Ascending aorta (tissue), 2 donors: ENCODE results near the gene PICALM. TPM values are rescaled to one million over a fixed set of nuclear protein-coding genes. Genes with fewer than 3 reads are reported as not detected.

Experiments used
- DNase-seq, 2 donors: peaks; one replicate each; pipeline ENCODE4 v3.0.0-alpha.2; 2019; ENCODE audit warnings: low spot score in 2 of 2
- H3K27ac ChIP-seq, 2 donors: fragments of 200-600 bp; sonication (generic); one replicate each; pipeline ENCODE4 v1.5.1; 2016 to 2017; ENCODE audit warnings: mild to moderate bottlenecking in 1 of 2
- H3K27me3 ChIP-seq: fragments of 200-600 bp; sonication (generic); one replicate; pipeline ENCODE4 v1.5.1; 2017
- H3K36me3 ChIP-seq, 2 donors: fragments of 200-600 bp; sonication (generic); one replicate each; pipeline ENCODE4 v1.5.1; 2016
- H3K4me1 ChIP-seq, 2 donors: fragments of 200-600 bp; sonication (generic); one replicate each; pipeline ENCODE4 v1.5.1; 2016 to 2017; ENCODE audit warnings: mild to moderate bottlenecking in 1 of 2
- H3K4me3 ChIP-seq, 2 donors: fragments of 200-600 bp; sonication (generic); one replicate each; pipeline ENCODE4 v1.5.1; 2016 to 2017; ENCODE audit warnings: mild to moderate bottlenecking in 1 of 2
- H3K9me3 ChIP-seq, 2 donors: fragments of 200-600 bp; sonication (generic); one replicate each; pipeline ENCODE4 v1.5.1; 2016
- intact Hi-C: fragments of 100-400 bp; cut with DNase I; formaldehyde crosslinking; loops from one replicate; pipeline ENCODE4 v1.15.1; 2023
- total RNA-seq: library from RNA; depleted of rRNA; stranded (reverse); fragments of >200 nt; gene quantifications from one replicate; pipeline ENCODE4 v1.1.0, GENCODE V29; 2016
- TF ChIP-seq, protein P1 (sequence below), 3 experiments: fragments of 200-600 bp in 2 of 3; fragments of 450-650 bp in 1 of 3; sonication (generic) in 2 of 3; IDR thresholded peaks; one replicate each; pipeline ENCODE4 v1.5.1; 2016 to 2019; ENCODE audit warnings: antibody characterized with exemption in 3 of 3, mild to moderate bottlenecking in 1 of 3, moderate library complexity in 1 of 3

PICALM gene
- total RNA-seq, 1 donor from 2014 or later: 158 TPM

DNA sequence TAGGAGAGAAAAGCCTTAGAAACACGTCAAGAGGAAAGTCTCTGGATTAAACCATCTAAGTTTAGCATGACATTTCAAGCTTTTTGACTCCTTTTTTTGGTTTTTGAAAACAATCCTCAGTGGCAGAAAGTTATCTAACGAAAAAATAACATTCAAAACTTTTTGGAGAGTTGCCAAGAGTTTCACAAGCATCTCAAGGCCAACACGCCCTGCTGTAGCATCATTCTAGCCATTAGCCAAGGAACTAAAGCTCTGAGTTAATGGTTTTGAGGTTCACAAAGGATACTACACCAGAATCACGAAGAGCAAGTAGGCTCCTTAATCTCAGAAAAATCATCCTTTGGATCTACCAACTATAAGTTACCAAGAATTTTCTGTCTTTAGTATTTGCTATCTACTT lies 94.8 kb downstream of the PICALM start:
- Histone ChIP-seq H3K9me3 (no peaks in the 10 kb centered on the region), H3K4me3 (no peak overlapping the region), H3K4me1 (peaks cover 0 to 22% of the 10 kb centered on the region in 2 donors), H3K36me3 (peaks cover 34 to 77% of the 10 kb centered on the region in 2 donors), H3K27ac (peak overlapping the region in 1 of 2 donors; percentile 38), H3K27me3 (no peaks in the 10 kb centered on the region)
- DNase-seq: no peak
- TF ChIP-seq, protein P1, sequence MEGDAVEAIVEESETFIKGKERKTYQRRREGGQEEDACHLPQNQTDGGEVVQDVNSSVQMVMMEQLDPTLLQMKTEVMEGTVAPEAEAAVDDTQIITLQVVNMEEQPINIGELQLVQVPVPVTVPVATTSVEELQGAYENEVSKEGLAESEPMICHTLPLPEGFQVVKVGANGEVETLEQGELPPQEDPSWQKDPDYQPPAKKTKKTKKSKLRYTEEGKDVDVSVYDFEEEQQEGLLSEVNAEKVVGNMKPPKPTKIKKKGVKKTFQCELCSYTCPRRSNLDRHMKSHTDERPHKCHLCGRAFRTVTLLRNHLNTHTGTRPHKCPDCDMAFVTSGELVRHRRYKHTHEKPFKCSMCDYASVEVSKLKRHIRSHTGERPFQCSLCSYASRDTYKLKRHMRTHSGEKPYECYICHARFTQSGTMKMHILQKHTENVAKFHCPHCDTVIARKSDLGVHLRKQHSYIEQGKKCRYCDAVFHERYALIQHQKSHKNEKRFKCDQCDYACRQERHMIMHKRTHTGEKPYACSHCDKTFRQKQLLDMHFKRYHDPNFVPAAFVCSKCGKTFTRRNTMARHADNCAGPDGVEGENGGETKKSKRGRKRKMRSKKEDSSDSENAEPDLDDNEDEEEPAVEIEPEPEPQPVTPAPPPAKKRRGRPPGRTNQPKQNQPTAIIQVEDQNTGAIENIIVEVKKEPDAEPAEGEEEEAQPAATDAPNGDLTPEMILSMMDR (IDR thresholded peaks at IDR 0.05): no peak
- intact Hi-C loops: loop anchor here (10.0 kb wide), 1 partner anchor 119 kb away; the partner anchor contains the start of gene CCDC83

DNA sequence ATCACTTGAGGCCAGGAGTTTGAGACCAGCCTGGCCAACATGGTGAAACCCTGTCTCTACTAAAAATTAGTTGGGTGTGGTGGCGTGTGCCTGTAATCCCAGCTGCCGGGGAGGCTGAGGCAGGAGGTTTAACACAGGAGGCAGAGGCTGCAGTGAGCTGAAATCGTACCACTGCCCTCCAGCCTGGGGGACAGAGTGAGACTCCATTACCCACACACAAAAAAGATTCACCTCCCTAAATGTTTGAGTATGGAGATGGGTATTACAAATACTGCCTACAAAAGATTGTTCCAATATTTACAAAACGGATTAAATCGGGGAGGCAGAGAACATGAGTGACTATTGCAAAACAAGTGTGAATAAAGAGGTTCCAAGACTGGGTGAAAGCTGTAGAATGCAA lies 98.3 kb downstream of the PICALM start:
- no peaks in the 10 kb centered on the region for H3K27me3 ChIP-seq
- intact Hi-C loops: loop anchor here (10.0 kb wide), 1 partner anchor 116 kb away; the partner anchor contains the start of gene CCDC83
- no peak for DNase-seq
- TF ChIP-seq, protein P1 (IDR thresholded peaks at IDR 0.05): no peak
- H3K27ac ChIP-seq: no peak overlapping the region
- H3K4me1 ChIP-seq: peaks cover 0 to 8% of the 10 kb centered on the region in 2 donors
- H3K36me3 ChIP-seq: peaks cover 51 to 85% of the 10 kb centered on the region in 2 donors
- no peak overlapping the region for H3K4me3 ChIP-seq
- no peaks in the 10 kb centered on the region for H3K9me3 ChIP-seq

DNA sequence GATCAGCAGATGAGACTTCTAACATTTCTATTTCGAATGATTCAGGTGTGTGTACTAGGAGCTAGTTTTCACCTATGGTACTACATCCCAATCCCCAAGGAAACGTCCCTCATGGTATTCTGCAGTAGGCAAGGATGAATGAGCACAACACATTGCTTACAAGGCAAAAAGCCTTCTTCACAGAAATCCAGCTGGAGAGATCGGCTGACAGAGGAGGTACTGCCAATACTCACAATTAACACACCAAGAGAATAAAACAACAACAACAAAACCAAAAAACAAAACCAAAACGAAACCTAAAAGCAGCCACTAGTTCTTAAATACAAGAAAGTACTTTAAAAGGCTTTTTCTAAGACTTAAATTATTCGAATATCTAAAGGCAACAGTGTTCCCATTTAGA lies 101.4 kb downstream of the PICALM start:
- no peak overlapping the region for H3K4me3 ChIP-seq
- TF ChIP-seq, protein P1 (IDR thresholded peaks at IDR 0.05): no peak
- no peaks in the 10 kb centered on the region for H3K9me3 ChIP-seq
- no peaks in the 10 kb centered on the region for H3K27me3 ChIP-seq
- no peaks in the 10 kb centered on the region for H3K4me1 ChIP-seq
- intact Hi-C loops: no loop called here
- H3K27ac ChIP-seq: no peak overlapping the region
- DNase-seq: no peak
- peaks cover 66 to 86% of the 10 kb centered on the region in 2 donors for H3K36me3 ChIP-seq

DNA sequence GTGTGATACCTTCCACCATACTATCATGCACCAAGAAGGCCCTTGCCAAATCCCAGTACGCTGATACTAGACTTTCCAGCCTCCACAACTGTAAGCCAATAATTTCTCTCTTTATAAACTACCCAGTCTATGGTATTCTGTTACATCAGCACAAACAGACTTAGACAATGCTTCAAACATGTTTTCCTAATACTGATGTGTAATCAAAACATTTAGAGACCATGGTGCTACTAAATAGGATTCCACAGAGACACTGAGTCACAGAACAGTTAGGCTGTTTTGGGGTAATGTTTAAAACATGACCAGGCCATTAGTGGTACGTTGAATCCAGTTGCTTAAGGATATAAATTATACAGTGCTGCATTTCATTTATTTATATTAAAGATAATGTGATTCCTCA lies 103.7 kb downstream of the PICALM start:
- peaks cover 63 to 82% of the 10 kb centered on the region in 2 donors for H3K36me3 ChIP-seq
- no peak overlapping the region for H3K4me3 ChIP-seq
- no peaks in the 10 kb centered on the region for H3K27me3 ChIP-seq
- DNase-seq: no peak
- intact Hi-C loops: no loop called here
- no peaks in the 10 kb centered on the region for H3K9me3 ChIP-seq
- no peak overlapping the region for H3K27ac ChIP-seq
- no peaks in the 10 kb centered on the region for H3K4me1 ChIP-seq
- TF ChIP-seq, protein P1 (IDR thresholded peaks at IDR 0.05): no peak

DNA sequence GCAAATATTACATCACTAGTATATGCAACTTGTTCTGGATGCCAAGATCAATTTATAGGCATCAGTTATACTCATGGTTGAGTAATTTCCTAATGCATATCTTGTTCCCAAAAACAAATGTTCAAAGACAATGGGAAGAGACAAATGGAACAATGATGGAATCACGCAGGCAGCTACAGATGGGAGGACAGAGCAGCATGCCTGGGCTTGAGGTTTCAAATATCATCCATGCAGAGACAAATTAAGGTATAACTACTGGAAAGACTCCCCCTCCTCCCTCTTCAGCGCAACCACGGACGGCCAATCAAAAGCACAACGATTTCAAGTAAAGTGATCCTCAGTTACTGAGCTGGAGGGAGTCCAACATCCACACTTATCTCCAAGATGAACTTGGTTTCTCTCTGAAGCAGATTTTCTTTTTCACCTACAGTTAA lies 106.9 kb downstream of the PICALM start:
- intact Hi-C loops: no loop called here
- DNase-seq: no peak
- H3K4me3 ChIP-seq: no peak overlapping the region
- H3K27me3 ChIP-seq: no peaks in the 10 kb centered on the region
- no peak overlapping the region for H3K27ac ChIP-seq
- TF ChIP-seq, protein P1 (IDR thresholded peaks at IDR 0.05): no peak
- no peaks in the 10 kb centered on the region for H3K9me3 ChIP-seq
- peaks cover 57 to 83% of the 10 kb centered on the region in 2 donors for H3K36me3 ChIP-seq
- no peaks in the 10 kb centered on the region for H3K4me1 ChIP-seq

DNA sequence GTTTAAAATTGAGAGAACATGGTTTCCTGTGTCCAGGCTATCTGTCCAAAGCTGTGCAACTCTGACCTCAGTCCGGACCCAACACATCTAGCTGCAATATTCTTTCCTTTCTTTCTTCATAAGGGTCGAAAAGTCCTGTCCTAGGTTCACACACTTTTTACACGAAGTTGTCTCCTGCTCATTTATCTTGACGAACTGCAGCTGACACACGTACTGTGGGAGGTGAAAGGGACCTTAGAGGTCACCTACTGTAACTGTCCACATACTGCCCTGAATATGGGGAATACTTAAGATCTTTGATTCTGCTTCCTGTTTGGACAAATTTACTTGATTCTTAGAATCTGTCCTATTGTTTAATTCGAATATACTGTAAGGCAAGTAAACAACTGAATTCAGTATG lies 107.8 kb downstream of the PICALM start:
- TF ChIP-seq, protein P1 (IDR thresholded peaks at IDR 0.05): no peak
- H3K9me3 ChIP-seq: no peaks in the 10 kb centered on the region
- no peak for DNase-seq
- H3K36me3 ChIP-seq: peaks cover 49 to 82% of the 10 kb centered on the region in 2 donors
- H3K27me3 ChIP-seq: no peaks in the 10 kb centered on the region
- H3K4me3 ChIP-seq: no peak overlapping the region
- no peaks in the 10 kb centered on the region for H3K4me1 ChIP-seq
- H3K27ac ChIP-seq: no peak overlapping the region
- intact Hi-C loops: no loop called here
